Superior temporal gyrus (tissue), 1 donor: ENCODE data around the gene ACOT7.
A peak's percentile ranks its signal among the peaks of the same experiment; 100 is the strongest.
"Not testable (repeated sequence)": the region's sequence is repeated elsewhere in the genome, so short reads cannot be mapped to it uniquely, and the experiment has no call there.

ENCODE experiments used
- DNase-seq: peaks from one replicate; pipeline ENCODE4 v3.0.0-alpha.2; 2016; ENCODE audit errors: extremely low spot score

The ACOT7 gene

DNA sequence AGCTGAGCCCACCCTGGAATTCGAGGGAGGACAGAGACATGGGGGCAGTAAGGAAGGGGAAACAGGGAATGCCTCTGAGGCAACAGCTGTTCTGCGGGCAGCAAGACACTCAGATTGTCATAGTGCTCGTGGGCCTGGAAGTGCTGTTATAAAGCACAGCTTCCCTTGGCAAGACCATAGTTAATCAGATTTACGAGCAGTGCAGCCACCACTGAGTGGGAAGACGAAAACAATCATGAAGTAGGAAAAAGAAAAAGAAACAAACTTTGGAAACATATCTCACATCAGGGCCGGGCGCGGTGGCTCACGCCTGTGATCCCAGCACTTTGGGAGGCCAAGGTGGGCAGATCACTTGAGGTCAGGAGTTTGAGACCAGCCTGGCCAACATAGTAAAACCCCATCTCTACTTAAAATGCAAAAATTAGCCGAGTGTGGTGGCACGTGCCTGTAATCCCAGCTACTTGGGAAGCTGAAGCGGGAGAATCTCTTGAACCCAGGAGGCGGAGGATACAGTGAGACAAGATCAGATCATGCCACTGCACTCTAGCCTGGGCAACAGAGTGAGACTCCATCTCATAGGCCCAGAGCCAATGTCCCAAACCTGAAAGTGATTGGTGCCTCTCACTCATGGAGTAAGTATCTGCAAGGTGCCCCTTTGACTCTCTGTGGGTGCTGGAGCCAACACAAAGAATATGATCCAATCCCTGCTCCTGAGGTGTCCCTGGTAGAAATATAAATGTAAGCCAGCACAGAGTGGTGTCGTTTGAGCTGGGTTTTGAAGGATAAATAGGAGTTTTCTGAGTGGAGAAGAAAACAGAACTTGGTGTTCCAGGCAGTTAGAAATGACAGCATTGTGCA is 77.1 kb downstream of the ACOT7 start:
- no peak for DNase-seq

DNA sequence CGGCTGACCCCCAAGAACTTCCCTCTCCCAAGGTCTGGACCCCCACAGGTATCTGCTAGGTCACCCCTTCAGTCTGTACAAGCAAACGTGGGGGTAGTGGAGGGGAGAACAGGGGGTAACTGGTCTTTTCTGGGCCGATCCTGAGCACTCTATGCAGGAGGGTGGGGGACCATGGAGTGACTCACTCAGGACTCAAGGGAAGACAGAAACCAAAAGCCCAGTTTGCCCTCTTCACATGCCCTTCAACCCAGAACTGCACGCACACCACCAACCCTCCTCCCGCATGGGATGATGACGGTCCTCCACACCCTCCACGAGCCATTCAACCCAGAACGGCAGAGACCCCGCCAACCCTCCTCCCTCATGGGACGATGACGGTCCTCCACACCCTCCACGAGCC is 79.1 kb downstream of the ACOT7 start:
- no peak for DNase-seq

- no peak for DNase-seq
These were observed 80.0 kb downstream of the ACOT7 start for GRCh38 chr1:6313393-6314200.

DNA sequence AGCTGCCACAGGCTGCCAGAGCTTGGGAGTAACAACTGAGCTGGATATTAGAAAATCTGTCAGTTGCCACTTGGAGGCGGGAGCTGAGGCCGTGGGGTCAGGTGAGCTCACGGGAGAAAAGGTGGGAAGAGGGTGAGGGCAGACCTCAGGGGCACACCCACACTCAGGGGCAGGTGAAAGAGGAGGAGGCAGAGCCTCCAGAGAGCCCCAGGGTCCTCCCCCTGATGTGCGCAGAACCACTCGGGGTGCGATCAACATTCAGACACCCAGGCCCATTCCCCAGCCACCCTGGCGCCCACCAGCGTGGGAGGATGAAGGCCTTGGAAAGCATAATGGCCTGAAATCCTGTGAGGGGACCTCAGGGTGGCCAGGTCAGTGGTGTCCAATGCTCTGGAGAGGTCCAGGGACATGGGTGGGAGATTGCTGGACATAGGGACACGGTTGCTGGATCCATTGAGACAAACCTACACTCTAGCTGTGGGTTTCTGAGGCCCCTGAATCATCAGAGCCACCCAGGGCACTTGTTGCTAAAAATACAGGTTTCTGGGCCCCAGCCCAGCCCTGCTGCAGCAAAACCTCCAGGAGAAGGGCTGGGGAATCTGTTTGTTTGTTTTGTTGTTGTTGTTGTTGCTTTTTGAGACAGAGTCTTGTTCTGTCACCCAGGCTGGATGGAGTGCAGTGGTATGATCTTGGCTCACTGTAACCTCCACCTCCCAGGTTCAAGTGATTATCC is 83.3 kb downstream of the ACOT7 start:
- no peak for DNase-seq

DNA sequence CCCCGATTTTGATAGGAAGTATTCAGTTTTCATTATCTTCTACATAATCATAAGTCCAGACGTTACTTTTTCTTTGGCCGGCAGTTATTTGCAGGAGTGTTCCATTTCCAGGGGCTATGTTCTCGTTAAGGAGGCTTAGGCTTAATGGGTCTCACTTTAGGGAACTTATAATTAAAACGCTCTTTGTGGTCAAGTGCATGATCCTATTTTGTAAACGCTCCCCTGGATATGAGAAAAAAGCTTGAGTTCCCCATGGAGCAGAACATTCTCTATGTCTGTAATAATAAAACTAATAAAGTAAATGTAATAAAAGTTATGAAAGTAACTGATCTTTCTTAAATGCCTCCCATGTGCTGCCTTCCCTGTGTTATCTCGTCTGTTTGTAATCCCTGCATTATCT is 84.0 kb downstream of the ACOT7 start:
- no peak for DNase-seq

GRCh38 chr1:6308449-6308848 is 85.1 kb downstream of the ACOT7 start:
- no peak for DNase-seq

- not testable (repeated sequence) for DNase-seq
These were observed 85.9 kb downstream of the ACOT7 start for GRCh38 chr1:6307682-6308081.

- no peak for DNase-seq
These were observed 86.5 kb downstream of the ACOT7 start for GRCh38 chr1:6307099-6307498.

DNA sequence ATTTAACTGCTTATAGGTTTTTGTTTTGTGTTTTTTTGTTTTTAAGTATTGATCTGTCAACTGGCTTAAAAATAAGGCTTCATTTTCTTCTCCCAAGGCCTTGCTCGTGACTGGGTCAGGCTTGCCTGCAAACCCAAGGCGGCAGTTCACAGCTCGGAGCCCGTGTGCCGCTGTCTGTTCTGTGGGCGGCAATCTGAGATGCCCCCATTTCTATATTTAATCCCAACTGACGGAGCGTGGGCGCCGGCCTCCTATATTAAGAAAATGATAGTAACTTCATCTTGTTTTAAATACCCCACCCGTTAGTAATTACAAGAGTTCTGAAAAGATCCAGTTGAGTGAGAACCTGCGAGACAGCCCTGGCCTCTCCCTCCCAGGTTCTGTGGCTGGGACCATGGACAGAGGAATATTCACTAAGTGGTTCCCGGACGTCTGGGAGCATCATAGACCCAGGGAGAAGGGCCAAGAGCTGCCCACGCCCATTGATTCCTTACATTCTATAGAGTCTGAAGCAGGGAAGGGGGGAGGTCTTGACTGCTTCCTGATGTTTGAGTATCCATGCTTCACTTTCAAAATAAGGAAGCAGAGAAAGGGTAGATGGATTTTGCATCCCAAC is 90.1 kb downstream of the ACOT7 start:
- DNase-seq = peak; percentile 7

- no peak for DNase-seq
These were observed 91.0 kb downstream of the ACOT7 start for GRCh38 chr1:6302568-6302967.

GRCh38 chr1:6301526-6301925 is 92.0 kb downstream of the ACOT7 start:
- DNase-seq = no peak

GRCh38 chr1:6300342-6301048 is 93.1 kb downstream of the ACOT7 start:
- no peak for DNase-seq

GRCh38 chr1:6299557-6300165 is 93.9 kb downstream of the ACOT7 start:
- DNase-seq = no peak

DNA sequence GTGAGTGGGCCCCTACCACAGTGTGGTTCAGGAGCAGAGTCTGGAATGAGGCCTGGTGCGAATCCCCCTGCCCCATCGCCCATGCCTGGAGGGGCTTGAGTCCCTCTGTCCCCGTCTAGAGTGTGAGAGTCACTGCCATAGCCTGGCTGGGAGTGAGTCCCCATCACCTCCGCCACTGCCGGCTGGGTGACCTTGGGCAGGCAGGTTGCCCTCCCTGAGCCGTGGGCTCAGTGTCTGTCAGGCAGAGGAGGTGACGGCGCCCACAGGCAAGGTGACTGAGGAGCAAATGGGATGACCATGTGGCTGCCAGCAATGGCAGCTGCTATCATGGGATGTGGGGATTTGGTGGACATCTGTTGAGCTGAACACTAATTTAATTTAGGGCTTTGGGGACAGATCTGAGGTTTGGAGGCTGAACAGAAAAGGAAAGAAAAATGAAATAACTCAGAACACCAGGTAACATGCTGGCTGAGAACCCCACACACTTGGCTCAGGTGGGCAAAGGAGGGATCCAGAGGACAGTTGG is 94.6 kb downstream of the ACOT7 start:
- no peak for DNase-seq

DNA sequence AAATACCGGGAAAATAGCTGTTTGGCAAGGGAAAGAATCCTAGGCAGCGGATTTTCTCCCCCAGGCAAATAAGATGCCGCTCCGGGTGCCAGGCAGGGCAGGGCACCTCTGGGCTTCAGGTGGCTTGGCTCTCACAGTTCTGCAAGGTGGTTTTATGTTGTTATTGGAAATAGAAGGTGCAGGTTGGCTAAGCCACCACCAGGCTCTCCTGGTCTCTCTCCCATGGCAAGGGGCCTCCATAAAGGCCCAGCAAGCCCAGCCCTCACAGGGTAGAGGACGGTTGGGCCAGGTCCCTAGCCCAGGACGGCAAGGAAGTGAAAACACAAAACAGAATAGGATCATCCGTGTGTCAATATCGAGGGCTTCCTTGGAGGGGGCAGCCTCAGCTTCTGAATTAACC is 95.0 kb downstream of the ACOT7 start:
- no peak for DNase-seq

GRCh38 chr1:6295910-6296309 is 97.7 kb downstream of the ACOT7 start:
- no peak for DNase-seq

DNA sequence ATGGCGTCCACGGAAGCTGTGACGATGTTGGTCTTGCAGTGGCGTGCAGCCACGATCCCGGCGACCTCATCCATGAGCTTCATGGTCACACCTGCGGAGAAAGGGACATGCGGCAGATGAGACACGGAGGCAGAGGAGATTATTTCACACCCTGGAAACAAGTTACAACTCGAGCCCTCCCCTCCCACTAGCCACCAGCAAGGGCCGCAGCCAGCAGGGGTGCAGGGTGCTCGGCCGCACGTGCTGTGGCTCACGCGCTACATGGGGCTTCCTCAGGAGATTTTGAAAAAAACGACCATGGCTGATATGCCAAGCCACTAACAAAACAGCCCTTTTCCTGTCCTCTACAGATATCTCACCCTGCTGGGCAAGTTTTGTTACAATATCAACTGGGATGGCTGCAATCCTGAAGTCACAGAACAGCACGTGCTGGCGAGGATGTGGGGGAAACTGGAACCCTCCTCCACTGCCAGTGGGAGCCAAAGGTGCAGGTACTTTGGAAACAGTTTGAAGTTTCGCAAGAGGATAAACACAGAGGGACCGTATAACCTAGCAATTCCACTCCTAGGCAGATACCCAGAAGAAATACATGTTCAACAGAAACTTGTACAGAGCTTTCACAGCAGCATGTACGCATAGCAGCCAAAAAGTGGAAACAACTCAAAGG is 98.5 kb downstream of the ACOT7 start:
- no peak for DNase-seq

GRCh38 chr1:6294080-6294889 is 99.3 kb downstream of the ACOT7 start:
- no peak for DNase-seq

DNA sequence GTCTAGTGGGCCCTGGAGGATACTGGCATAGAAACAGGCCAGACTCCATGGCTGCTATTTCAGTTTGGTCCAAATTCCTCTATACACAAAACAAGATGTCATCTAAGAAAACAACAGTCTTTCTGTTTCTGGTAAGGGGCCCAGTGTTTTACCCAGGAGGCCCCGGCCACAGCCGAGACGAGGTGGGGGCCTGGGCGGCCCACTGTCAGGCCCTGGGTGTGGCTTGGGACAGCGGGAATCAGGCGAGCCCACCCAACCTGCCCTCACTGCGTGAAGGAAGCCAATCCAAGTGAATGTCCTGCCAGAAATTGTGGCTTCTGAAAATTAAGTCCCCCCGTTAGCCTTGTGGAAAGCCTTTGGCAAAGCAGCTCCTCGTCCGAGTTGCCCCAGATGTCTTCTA is 101.5 kb downstream of the ACOT7 start:
- no peak for DNase-seq
